Measurements from ENCODE around the gene MRPL32.

GRCh38 chr7:42883950-42884349, 48.2 kb upstream of the MRPL32 start:
- TF ChIP-seq CTCF (IDR thresholded peaks at IDR 0.05) (no peak), POLR2A (IDR thresholded peaks at IDR 0.05) (no peak)
